ENCODE results near the gene IFT27.
"Not testable (repeated sequence)": the region's sequence is repeated elsewhere in the genome, so short reads cannot be mapped to it uniquely, and the experiment has no call there.

Gene IFT27

DNA sequence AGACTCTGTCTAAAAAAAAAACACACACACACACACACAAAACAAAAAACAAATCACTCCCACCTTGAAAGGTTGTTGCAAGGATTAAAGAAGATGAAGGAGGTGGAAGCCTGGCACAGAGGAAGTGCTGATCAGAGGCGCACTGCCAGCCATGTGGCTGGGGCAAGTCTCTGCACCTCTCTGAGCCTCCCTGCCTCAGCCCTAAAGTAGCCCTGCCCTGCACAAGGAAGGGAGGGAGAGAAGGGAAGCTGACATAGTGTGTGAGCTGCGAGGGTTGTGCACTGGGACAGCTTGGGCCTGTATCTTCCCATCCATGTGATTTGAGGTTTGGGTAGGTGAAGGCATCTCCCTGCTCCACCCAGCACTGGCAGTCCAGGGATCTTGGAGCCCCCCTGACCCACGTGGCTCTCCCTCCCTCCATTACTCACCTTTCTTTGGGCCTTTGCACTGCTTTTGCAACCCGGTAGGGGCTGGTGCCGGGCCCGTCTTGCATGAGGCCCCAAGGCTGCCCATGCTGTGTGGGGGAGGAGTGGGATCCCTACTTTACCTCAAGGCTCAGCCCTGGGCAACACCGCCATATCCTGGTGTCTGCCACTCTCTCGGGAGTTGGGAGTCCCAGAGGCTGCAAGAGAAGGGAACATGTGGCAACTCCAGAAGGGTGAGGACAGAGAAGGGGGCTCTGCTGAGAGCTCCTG lies 30.5 kb downstream of the IFT27 start:
- no peak for DNase-seq (ENCODE audit: extremely low read depth in 1 of 2, low read depth in 1 of 2)

DNA sequence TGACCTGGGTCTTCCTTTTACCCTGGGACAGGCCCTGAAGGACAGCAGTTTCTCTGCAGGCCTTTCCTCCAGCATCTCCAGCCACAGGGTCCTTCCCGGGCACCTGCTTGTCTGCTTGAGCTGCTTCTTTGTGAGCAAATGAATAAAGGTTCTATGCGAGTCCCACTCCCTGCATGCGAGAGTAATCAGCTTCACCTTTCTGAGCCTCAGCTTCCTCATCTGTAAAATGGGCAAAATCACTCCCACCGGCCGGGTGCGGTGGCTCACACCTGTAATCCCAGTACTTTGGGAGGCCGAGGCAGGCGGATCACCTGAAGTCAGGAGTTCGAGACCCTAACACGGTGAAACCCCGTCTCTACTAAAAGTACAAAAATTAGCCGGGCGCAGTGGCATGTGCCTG lies 31.1 kb downstream of the IFT27 start:
- DNase-seq (ENCODE audit: extremely low read depth in 1 of 2, low read depth in 1 of 2), result no peak

DNA sequence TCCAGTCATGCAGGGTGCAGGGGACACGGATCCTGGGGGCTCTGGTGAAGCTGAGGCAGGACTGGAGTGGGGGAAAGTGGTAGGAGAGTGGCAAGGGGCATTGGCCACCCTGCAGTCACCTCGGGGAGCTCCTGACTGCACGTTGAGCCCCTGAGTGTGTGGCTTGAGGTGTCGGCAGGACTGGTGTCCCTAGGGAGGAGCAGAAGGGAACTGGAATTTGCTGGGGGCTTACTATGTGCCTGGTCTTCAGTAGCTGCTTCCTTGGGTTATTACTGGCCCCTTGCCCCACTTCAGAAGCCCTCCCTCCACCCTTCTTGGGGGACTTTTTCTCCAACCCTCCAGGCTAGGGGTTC lies 31.5 kb downstream of the IFT27 start:
- DNase-seq (ENCODE audit: extremely low read depth in 1 of 2, low read depth in 1 of 2), result no peak

DNA sequence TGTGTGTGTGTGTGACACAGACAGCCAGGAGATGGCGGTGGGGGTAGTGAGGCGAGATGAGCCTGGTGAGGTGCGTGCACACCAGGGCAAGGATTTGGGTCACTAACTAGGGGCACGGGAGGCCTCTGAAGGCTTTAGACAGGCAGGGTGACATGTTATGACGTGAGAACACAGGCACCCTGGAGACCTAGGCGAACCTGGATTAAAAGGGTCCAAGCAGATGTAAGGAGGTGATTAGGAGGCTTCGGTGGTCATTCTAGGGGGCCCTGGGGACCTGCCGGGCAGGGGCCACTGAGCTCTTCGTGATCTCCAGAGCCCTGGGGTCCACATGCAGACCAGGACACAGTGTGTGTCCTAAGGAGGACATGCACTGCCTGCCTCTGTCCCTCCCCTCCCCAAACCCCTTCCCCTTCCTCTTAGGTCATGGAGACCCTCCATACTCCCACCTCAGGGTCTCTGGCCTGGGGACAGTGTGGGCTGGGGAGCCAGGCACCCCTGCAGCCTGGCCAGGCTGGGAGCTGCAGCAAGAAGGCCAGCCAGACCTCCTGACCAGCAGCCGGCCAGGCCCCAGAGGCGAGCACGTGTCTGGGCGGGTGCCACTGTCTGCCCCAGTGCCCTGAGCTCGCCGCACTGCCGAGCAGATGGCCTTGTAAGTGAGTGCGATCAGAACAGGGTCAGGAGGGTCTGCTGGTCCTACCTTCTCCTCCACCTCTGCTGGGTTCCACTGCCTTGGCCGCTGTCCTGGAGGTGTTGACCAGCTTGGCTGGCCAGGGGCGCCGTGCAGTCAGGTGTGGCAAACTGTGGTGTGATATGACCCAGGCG lies 32.1 kb downstream of the IFT27 start:
- no peak for DNase-seq (ENCODE audit: extremely low read depth in 1 of 2, low read depth in 1 of 2)

DNA sequence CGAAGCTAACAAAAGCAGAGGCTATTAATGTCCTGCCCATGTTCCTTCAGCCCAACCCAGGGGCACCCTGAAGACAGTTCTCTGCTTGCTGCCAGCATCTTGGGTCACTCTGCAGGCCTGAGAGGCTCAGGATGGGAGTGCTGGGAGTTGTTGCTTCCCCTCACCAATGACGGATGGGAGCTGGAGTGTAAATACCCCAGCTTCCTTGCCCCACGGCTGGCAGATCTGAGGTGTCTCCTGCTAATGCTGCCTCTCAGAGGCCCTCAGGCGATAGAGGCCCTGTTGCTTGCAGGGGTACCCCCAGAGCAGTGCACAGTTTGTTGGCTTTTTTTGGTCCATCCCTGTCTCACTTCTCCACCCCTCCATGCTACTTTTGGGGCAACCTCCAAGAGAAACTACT lies 32.9 kb downstream of the IFT27 start:
- DNase-seq (ENCODE audit: extremely low read depth in 1 of 2, low read depth in 1 of 2), result no peak

DNA sequence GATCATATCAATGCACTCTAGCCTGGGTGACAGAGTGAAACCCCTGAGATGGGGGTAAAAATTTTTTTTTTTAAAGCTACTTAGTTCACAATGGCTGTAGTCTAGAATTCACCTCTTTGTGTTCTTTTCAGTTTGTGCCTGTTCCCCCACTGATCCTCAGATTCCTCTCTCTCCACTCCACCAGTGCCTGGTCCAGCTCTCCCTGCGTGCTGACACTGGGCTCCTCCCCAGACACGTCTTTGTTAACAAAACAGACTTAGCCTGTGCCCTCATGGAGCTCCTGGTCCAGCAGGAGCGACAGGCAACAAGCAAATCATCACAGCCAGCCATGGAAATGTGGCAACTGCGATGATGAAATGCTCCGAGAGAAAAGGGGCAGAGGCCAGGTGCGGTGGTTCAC lies 34.0 kb downstream of the IFT27 start:
- DNase-seq (ENCODE audit: extremely low read depth in 1 of 2, low read depth in 1 of 2), result no peak

DNA sequence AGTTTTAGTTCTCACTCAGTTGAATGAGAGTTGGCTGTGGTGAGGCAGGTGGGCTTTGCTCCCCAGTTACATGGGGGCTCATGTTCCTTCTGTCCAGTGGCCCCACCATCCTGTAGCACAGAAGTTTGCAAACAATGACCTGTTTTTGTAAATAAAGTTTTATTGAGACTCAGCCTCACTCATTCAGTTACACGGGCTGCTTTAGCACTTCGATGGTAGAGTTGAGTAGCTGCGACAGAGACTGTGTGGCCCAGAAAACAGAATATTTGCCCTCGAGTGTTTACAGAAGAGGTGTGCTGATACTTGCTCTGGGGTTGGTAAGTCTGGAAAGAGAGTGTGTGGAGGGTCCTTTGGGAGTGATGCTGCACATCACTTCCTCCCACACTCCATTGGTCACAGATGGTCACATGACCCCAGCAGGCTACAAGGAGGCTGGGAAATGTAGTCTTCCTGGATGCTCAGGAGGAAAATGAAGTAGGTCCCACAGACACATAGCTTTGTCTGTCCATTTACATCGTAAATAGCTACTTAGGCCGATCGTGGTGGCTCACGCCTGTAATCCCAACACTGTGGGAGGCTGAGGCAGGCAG lies 34.6 kb downstream of the IFT27 start:
- DNase-seq (ENCODE audit: extremely low read depth in 1 of 2, low read depth in 1 of 2), result no peak

DNA sequence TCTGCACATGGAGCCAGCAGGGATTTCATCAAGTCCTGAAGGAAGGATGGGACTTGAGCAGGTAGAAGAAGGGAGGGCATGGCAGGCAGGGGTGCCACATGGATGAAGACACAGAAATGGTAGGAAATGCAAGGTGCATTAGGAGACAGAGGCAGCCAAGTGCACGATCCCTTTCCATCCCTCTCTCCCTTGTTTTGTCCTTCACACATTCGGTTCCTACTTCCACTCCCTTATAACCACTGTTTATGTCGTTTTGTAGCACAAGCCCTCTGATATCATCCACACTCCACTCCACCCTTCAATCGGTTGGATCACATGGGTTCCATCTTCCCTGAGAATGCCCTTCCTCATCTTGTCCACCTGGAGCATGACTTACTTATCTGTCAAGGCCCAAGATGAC lies 35.2 kb downstream of the IFT27 start:
- DNase-seq (ENCODE audit: extremely low read depth in 1 of 2, low read depth in 1 of 2), result no peak

DNA sequence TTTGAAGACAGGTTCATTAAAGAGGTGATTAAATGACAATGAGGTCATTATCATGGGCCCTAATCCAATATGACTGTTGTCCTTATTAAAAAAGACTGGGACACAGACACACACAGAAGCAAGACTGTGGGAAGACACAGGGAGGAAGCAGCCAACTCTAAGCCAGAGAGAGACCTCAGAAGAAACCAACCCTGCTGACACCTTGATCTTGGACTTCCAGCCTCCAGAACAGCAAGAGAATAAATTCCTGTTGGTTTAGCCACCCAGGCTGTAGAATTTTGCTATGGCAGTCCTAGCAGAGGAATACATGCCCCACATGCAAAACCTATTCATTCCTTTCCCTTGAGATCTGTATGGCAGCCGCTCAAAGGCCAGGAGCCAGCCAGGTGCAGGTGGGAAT lies 36.7 kb downstream of the IFT27 start:
- no peak for DNase-seq (ENCODE audit: extremely low read depth in 1 of 2, low read depth in 1 of 2)

DNA sequence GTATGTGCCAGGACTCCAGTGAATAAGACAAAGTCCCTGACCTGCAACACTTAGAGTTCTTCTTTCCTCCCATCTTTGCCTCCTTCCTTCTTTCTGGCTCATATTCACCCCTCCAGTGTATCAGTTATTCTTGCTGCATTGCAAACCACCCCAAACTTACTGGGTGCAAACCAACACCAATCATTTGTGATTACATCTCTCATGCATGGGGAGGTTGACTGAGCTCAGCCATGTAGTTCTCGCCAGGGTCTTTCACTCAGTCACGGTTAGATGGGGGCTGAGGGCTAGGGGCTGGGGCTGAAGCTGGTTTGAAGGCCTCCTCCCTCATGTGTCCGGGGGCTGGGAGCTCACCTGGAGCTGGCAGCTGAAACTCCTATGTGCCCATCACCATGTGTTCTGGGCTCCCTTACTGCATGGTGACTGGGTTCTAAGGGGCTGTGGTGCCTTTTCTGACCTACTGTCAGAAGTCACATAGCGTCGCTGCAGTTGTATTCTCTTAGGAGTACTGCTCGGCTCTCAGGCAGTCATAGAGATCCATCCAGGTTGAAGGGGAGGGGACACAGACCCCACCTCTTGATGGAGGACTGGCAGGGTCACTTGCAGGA lies 37.4 kb downstream of the IFT27 start:
- DNase-seq (ENCODE audit: extremely low read depth in 1 of 2, low read depth in 1 of 2), result no peak

DNA sequence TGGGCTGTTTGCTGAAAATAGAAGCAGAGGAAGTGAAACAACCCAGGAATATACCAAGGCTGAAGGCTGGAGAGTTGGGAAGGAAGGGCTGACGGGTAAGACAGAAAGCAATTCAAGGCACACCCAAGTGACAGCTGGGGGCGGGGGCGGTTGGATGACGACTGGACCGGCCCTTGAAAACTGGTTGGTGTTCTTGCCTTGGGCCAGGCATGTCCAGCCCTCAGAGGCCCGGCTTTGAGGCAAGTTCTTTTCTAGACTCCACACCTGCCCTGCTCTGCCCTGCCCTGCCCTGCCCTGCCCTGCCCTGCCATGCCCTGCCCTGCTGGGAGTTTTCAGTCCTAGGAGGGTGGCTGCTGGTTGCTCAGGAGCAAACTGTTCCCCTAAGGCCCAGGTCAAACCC lies 38.1 kb downstream of the IFT27 start:
- DNase-seq (ENCODE audit: extremely low read depth in 1 of 2, low read depth in 1 of 2), result no peak

DNA sequence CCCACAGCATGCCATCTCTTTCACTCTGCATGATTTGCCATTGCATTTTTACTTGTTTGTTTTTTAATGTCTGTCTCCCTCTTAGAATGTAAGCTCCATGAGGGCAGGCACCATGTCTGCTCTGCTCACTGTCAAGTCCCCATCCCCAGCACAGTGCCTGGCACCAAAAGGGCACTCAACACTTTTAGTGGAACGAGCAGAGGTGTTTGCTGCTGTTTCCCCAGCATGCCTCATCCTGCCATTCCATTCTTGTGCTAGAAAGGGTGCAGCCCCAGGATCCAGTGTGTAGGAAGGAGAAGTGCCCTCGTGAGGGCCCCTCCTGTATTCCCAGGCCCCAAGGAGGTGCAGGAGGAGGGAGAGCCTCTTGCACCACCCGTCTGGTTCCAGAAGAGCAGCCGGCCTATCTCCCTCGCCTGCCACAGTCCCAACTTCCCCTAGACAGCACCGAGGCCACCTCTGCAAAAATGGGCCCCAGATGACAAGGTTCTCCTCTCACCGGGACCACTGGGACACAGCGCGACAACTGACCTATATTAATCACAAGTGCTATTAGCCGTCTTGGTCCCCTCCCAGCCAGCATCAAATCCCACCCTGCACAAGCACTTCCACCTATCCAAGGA lies 39.1 kb downstream of the IFT27 start:
- no peak for DNase-seq (ENCODE audit: extremely low read depth in 1 of 2, low read depth in 1 of 2)

DNA sequence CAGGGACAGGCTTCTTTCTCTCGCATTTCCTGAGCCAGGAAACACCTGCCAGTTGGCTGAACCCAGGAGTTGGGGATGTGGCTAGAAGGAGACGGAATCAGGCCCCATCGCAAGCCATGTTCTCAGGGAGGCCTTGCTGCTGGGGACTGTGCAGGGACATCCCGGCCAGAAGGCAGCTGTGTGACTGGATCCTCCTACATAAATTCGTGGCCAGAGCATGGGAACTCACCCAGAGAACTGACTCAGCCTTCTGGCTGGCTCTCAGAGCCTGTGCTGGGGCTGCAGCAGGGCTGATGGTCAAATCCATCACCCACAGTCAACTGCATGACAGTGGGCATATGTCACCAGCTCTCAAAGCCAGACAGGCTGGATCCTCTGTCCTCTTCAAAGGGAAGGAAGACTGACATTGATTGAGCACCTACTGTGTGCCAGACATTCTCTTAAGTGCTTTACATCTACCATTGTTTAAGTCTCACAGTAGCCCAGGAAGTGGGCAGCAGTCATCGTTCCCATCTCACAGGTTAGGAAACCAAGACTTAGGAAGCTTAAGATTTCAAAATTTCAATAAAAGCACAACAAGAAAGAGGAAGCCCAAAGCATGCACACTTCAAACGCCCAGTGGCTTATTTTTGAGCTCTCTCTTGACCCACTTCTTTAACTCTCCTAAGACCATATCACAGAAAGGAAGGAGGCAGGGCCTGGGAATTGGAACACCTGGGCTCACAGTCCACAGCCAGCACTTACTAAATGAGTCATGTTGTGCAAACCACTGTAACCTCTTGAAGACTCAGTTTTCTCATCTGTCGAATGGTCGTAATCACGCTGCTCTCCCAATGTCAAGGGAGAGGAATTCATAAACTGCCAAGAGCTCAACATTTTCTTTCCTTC lies 41.5 kb downstream of the IFT27 start:
- no peak for DNase-seq (ENCODE audit: extremely low read depth in 1 of 2, low read depth in 1 of 2)

DNA sequence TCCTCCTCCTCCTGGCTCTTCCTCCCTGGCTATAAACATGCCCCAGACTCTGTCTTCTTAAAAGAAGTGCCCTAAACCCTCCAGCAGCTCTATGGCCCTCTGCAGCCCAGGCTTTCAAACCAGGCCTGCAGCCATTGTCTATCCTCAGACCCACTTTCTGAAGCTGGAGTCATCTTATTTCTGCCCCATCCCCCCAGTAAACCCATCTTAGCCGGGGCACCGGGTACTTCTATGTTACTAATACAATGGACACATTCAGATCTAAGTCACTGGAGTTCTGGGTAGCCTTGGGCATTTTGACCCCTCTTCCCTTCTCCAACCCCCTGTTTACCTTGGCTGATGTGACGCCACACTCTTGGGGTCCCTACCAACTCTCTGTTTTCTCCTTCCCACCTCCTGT lies 42.6 kb downstream of the IFT27 start:
- DNase-seq (ENCODE audit: extremely low read depth in 1 of 2, low read depth in 1 of 2), result no peak

DNA sequence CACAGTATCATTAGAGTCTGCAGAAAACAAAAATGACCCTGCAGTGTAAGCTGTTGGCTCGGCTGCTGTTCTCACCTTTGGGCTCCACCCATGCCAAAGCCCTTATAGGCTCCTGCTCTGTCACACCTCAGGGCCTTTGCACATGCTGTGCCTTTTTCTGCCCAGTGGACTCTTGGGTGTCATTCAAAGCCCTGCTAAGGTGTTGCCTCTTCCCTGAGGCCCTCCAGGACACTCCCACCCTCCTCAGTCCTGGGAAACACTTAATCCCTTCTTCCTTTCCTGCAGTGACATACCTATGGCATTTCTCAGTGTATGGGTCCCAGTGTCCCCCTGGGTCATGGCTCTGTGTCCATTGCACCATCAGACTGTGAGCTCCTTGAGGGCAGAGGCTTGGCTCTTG lies 43.3 kb downstream of the IFT27 start:
- DNase-seq (ENCODE audit: extremely low read depth in 1 of 2, low read depth in 1 of 2), result no peak

DNA sequence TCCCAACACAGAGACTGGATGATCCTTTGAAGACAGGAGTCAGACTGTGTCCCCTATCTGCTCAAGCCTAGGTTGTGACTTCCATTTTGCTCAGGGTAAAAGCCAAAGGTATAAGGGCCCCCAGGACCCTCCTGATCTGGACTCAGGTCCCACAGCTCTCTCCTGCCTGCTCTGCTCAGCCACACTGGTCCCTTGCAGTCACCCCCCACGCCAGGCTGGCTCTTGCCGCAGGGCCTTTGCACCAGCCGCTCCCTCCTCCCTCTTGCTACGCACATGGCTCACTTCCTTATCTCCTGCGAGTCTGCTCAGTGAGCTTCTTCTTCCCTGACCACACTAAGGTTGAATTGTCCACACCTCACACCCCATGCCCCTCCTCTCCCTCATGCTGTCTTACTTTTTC lies 44.0 kb downstream of the IFT27 start:
- DNase-seq (ENCODE audit: extremely low read depth in 1 of 2, low read depth in 1 of 2), result no peak

DNA sequence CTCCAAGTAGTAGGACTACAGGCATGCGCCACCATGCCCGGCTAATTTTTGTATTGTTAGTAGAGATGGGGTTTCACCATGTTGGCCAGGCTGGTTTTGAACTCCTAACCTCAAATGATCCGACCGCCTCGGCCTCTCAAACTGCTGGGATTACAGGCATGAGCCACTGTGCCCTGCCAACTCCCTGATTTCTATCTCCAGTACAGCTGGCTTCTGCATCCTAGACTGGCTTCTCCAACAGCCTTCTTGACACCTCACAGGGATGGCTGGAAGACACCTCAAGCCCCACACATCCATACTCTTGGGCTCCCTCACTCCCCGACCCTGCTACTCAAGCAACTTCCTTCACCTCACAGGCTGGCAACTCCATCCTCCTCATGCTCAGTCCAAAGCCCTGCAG lies 44.6 kb downstream of the IFT27 start:
- not testable (repeated sequence) for DNase-seq (ENCODE audit: extremely low read depth in 1 of 2, low read depth in 1 of 2)

DNA sequence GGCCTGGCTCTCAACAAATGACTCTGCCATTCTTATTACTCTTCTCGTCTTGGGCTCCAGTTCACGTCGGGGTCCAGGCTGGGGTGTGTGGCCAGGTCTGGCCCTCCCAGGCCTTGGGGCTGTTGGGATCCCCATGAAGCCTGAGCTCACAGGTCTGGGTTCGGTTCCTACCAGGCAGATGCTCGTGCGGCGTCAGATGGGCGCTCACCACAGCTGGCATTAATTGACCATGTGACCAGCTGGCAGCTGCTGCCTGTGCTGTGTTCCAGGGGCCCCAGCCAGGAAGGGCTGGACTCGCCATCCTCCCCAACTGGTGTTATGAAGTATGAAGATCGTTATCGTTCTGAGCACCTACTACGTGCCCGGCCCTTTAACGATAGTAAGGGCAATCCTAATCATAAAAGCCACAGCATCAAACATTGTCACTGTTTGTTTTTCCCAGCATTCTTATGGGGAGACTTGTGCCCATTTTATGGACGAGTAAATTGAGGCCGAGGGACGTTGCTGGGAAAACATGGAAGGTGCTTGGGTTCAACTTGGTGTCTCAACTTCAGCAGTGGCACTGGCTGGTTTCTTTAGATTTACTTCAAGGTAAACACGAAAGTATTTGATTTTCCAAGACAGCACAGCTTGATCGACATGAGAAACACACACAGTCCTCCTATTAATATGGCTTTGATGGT lies 45.6 kb downstream of the IFT27 start:
- no peak for DNase-seq (ENCODE audit: extremely low read depth in 1 of 2, low read depth in 1 of 2)

DNA sequence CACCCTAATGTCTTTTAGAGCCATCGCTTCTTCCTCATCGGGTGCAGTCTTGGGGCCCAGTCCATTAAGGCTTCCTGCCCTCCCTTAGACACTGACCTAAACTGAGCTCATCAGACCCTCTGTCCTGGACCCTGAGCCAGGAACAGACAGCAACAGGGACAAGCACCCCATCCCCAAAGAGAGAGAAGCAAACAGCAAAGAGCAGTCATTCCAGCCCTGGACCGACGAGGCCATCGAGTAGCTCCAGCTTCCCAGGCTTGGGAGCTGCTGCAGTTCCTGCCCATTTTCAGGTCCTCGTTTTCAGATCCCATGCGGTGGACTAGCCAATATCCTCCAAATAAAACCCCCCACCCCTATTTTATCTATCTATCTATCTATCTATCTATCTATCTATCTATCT lies 46.6 kb downstream of the IFT27 start:
- DNase-seq (ENCODE audit: extremely low read depth in 1 of 2, low read depth in 1 of 2), result no peak

DNA sequence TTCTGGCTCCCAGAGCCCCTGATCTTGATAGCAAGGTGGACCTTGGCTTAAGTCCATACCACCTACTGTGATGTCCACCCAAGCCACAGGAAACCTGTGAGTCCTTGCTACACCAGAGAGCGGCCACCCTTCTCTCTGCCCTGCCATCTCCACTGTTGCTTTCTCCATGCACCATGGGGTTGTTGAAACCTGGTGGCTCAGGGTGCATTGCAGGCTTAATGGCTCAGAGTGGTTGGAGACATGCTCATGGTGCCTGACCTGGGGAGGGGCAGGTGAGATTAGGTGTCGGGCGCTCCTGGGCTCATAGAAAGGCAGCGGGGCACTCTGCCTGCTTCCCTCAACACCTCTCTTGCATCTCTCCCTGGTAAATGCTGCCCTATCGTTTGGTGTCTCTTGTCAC lies 47.4 kb downstream of the IFT27 start:
- no peak for DNase-seq (ENCODE audit: extremely low read depth in 1 of 2, low read depth in 1 of 2)

All from stimulated activated CD8-positive, alpha-beta memory T cell treated with anti-CD3 and anti-CD28 coated beads, Interleukin-7, amount 100 ng/mL, for 48 hours (primary cell).